OCI-LY7 (cell line): Measurements from ENCODE around the gene TBC1D17. TPM values are rescaled to one million over a fixed set of nuclear protein-coding genes. Genes with fewer than 3 reads are reported as not detected.

Experiments
- BruUV-seq: library from RNA; stranded (reverse); fragments of 400-500 nt; replicated peaks from 2 replicates; lab custom pipeline; 2021; lab: Mats Ljungman, UMichigan
- CTCF ChIA-PET: fragments of 300-600 bp; sonication (Branson Sonifier 250); formaldehyde crosslinking; loops from one replicate; lab custom pipeline; 2022; ENCODE audit warnings: antibody characterized with exemption; ENCODE audit not compliant: unreplicated experiment; lab: Charles Lee
- POLR2A ChIA-PET: fragments of 300-600 bp; sonication (Branson Sonifier 250); formaldehyde crosslinking; loops from one replicate; lab custom pipeline; 2022; ENCODE audit warnings: antibody characterized with exemption; lab: Charles Lee
- DNase-seq: peaks from one replicate; pipeline ENCODE4 v3.0.0-alpha.2; 2015; ENCODE audit warnings: low spot score
- H2AFZ ChIP-seq: fragments of 200-600 bp; sonication (generic), shearing (Covaris generic); 2 replicates; pipeline ENCODE4 v1.6.1; 2014; ENCODE audit warnings: mild to moderate bottlenecking, antibody characterized with exemption, low read length, moderate library complexity
- H3K27ac ChIP-seq: fragments of 200-600 bp; sonication (generic); 2 replicates; pipeline ENCODE4 v1.5.1; 2014; ENCODE audit warnings: mixed run types, low read depth, mild to moderate bottlenecking, moderate library complexity, low read length, inconsistent platforms; ENCODE audit not compliant: poor library complexity, severe bottlenecking
- H3K36me3 ChIP-seq: fragments of 200-600 bp; sonication (generic); 2 replicates; pipeline ENCODE4 v1.6.1; 2014; ENCODE audit warnings: mild to moderate bottlenecking, antibody characterized with exemption, low read length, moderate library complexity, mixed read lengths; ENCODE audit not compliant: insufficient read depth
- H3K4me1 ChIP-seq: fragments of 200-600 bp; sonication (generic); 2 replicates; pipeline ENCODE4 v1.5.1; 2014; ENCODE audit warnings: mild to moderate bottlenecking, low read length; ENCODE audit not compliant: insufficient read depth, poor library complexity, severe bottlenecking
- H3K4me2 ChIP-seq: fragments of 200-600 bp; sonication (generic); 2 replicates; pipeline ENCODE4 v1.6.1; 2014; ENCODE audit warnings: mild to moderate bottlenecking, low read length
- H3K4me3 ChIP-seq: fragments of 200-600 bp; sonication (generic); 2 replicates; pipeline ENCODE4 v1.5.1; 2014; ENCODE audit warnings: mild to moderate bottlenecking, low read depth, low read length; ENCODE audit not compliant: poor library complexity, severe bottlenecking
- H3K79me2 ChIP-seq: fragments of 200-600 bp; sonication (generic); 2 replicates; pipeline ENCODE4 v1.6.1; 2016; ENCODE audit warnings: low read depth, mild to moderate bottlenecking, low read length, moderate library complexity, mixed read lengths; ENCODE audit not compliant: insufficient read depth
- H3K9me2 ChIP-seq: fragments of 200-600 bp; sonication (generic); 2 replicates; pipeline ENCODE4 v1.6.1; 2016; ENCODE audit warnings: mild to moderate bottlenecking, low read length, mixed read lengths; ENCODE audit not compliant: insufficient read depth
- H3K9me3 ChIP-seq: fragments of 200-600 bp; sonication (generic); 2 replicates; pipeline ENCODE4 v1.6.1; 2014; ENCODE audit warnings: mild to moderate bottlenecking, mixed run types, low read length, mixed read lengths
- H4K20me1 ChIP-seq: fragments of 200-600 bp; sonication (generic); 2 replicates; pipeline ENCODE4 v1.6.1; 2014; ENCODE audit warnings: mild to moderate bottlenecking, antibody characterized with exemption, low read length, moderate library complexity, mixed read lengths; ENCODE audit not compliant: insufficient read depth
- EZH2phosphoT487 ChIP-seq: fragments of 200-600 bp; sonication (generic); IDR thresholded peaks from 2 replicates; pipeline ENCODE4 v1.6.1; 2018; ENCODE audit warnings: low read depth, borderline replicate concordance, mild to moderate bottlenecking, mixed run types, antibody characterized with exemption, low read length, moderate library complexity, mixed read lengths
- intact Hi-C: fragments of 100-400 bp; cut with micrococcal nuclease; formaldehyde crosslinking; loops from one replicate; pipeline ENCODE4 v1.10.0; 2022; ENCODE audit not compliant: unreplicated experiment
- total RNA-seq, 2 experiments: library from RNA; depleted of rRNA in 1 of 2; stranded (reverse); fragments of >200 nt in 1 of 2; shearing (Covaris generic) in 1 of 2; gene quantifications; 2 replicates each; pipeline ENCODE4 v1.2.3, GENCODE V29; 2014 to 2022
- TF ChIP-seq, protein P1 (sequence below): fragments of 200-600 bp; sonication (generic); conservative IDR thresholded peaks from 2 replicates; pipeline ENCODE4 v1.5.1; 2014; ENCODE audit warnings: mild to moderate bottlenecking, antibody characterized with exemption, low read length, moderate library complexity, mixed read lengths

TBC1D17 gene
- total RNA-seq, 2 experiments from 2014 or later = 8.0 to 24.0 TPM

DNA sequence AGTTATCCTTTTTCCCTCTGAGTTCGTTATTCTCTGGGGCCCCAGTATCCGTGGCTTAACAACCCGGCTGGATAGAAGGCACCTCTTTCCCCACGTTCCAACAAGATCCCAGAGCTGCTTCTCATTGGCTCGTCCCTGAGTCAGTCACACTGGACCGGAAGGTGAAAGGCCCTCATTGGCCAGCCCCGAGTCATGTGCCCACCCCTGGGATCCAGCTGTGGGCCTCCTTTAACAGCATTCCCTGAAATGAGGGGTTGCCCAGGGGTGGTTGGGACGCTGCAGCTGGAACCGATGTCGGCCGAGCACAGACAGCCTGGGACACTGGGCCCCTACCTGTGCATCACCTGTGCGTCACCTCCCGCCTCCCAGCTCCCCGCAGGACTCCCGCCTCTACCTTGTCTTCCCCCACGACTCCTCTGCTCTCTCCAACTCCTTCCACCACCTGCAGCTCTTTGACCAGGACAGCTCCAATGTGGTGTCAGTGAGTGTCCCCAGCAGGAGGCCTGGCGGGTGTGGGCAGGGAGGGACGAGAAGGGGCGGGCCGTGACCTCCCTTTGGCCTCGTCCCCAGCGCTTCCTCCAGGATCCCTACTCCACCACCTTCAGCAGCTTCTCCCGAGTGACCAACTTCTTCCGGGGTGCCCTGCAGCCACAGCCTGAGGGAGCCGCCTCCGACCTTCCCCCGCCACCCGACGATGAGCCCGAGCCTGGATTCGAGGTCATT, 4.3 kb downstream of the TBC1D17 start:
- Histone ChIP-seq H3K27ac (no peak overlapping the region), H3K9me2 (no peaks in the 10 kb centered on the region), H2AFZ (no peak overlapping the region), H3K4me2 (no peak overlapping the region), H3K9me3 (no peaks in the 10 kb centered on the region), H3K36me3 (peaks cover 26% of the 10 kb centered on the region), H4K20me1 (no peaks in the 10 kb centered on the region), H3K4me1 (peaks cover 16% of the 10 kb centered on the region), H3K79me2 (no peaks in the 10 kb centered on the region), H3K4me3 (no peak overlapping the region)
- CTCF ChIA-PET = no interaction called here
- POLR2A ChIA-PET = no interaction called here
- no peak for DNase-seq
- TF ChIP-seq, protein P1, sequence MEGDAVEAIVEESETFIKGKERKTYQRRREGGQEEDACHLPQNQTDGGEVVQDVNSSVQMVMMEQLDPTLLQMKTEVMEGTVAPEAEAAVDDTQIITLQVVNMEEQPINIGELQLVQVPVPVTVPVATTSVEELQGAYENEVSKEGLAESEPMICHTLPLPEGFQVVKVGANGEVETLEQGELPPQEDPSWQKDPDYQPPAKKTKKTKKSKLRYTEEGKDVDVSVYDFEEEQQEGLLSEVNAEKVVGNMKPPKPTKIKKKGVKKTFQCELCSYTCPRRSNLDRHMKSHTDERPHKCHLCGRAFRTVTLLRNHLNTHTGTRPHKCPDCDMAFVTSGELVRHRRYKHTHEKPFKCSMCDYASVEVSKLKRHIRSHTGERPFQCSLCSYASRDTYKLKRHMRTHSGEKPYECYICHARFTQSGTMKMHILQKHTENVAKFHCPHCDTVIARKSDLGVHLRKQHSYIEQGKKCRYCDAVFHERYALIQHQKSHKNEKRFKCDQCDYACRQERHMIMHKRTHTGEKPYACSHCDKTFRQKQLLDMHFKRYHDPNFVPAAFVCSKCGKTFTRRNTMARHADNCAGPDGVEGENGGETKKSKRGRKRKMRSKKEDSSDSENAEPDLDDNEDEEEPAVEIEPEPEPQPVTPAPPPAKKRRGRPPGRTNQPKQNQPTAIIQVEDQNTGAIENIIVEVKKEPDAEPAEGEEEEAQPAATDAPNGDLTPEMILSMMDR = no peak
- TF ChIP-seq EZH2phosphoT487 = no peak
- intact Hi-C loops = no loop called here
- BruUV-seq = no TSS peak

DNA sequence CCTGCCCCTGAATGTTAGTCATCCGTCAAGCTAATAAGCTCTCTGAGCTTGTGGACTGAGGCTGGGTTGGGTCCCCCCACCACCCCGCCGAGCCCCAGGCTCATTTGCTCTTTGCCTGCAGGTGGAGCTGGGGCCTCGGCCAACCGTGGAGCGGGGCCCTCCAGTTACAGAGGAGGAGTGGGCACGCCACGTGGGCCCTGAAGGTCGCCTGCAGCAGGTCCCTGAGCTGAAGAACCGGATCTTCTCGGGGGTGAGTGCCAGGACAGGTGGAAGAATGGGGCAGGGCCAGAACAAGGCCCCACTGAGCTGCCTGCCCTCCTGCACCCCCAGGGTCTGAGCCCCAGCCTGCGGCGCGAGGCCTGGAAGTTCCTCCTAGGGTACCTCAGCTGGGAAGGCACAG, 5.1 kb downstream of the TBC1D17 start:
- ChIA-PET CTCF (no interaction called here), POLR2A (no interaction called here)
- H3K4me2 ChIP-seq = no peak overlapping the region
- DNase-seq = no peak
- H2AFZ ChIP-seq = no peak overlapping the region
- H3K9me2 ChIP-seq = no peaks in the 10 kb centered on the region
- intact Hi-C loops = no loop called here
- TF ChIP-seq, protein P1 = no peak
- TF ChIP-seq EZH2phosphoT487 = no peak
- no TSS peak for BruUV-seq
- H3K9me3 ChIP-seq = no peaks in the 10 kb centered on the region
- H3K27ac ChIP-seq = no peak overlapping the region
- no peak overlapping the region for H3K4me3 ChIP-seq
- no peaks in the 10 kb centered on the region for H3K79me2 ChIP-seq
- H4K20me1 ChIP-seq = no peaks in the 10 kb centered on the region
- H3K36me3 ChIP-seq = peaks cover 26% of the 10 kb centered on the region
- H3K4me1 ChIP-seq = peaks cover 16% of the 10 kb centered on the region

DNA sequence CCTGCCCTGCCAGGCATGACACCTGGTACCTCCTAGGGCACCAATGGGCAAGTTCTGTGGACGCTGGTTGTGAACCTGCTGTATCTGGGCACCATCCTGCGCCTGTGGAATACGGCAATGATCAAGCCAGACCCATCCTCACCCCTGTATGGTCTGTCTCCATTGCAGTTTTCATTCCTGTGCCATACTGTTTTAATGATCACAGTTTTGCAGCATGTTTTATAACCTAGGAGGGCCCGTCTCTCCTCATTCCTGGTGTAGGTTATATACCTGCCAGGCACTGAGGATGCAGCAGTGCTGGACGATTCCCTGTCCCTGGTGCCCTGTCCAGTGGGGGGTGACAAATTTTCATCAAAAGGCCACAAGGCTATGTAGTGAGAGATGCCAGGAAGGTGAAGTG, 5.6 kb downstream of the TBC1D17 start:
- no TSS peak for BruUV-seq
- TF ChIP-seq EZH2phosphoT487 = no peak
- TF ChIP-seq, protein P1 = no peak
- H3K79me2 ChIP-seq = no peaks in the 10 kb centered on the region
- H3K36me3 ChIP-seq = peaks cover 26% of the 10 kb centered on the region
- no peak overlapping the region for H2AFZ ChIP-seq
- H3K4me3 ChIP-seq = no peak overlapping the region
- intact Hi-C loops = no loop called here
- no peaks in the 10 kb centered on the region for H3K9me3 ChIP-seq
- no peaks in the 10 kb centered on the region for H4K20me1 ChIP-seq
- no peak for DNase-seq
- H3K4me2 ChIP-seq = no peak overlapping the region
- H3K9me2 ChIP-seq = no peaks in the 10 kb centered on the region
- peaks cover 15% of the 10 kb centered on the region for H3K4me1 ChIP-seq
- no peak overlapping the region for H3K27ac ChIP-seq
- CTCF ChIA-PET = no interaction called here
- POLR2A ChIA-PET = no interaction called here
